C4-2B (cell line): ENCODE measurements around the gene GPR87.

Experiments used
- ZFX ChIP-seq: fragments of 450-650 bp; IDR thresholded peaks from 2 replicates; pipeline ENCODE4 v1.6.1; 2017
- TF ChIP-seq, protein P1 (sequence below): fragments of 450-650 bp; conservative IDR thresholded peaks from 2 replicates; pipeline ENCODE4 v1.5.1; 2017; ENCODE audit warnings: mild to moderate bottlenecking

DNA sequence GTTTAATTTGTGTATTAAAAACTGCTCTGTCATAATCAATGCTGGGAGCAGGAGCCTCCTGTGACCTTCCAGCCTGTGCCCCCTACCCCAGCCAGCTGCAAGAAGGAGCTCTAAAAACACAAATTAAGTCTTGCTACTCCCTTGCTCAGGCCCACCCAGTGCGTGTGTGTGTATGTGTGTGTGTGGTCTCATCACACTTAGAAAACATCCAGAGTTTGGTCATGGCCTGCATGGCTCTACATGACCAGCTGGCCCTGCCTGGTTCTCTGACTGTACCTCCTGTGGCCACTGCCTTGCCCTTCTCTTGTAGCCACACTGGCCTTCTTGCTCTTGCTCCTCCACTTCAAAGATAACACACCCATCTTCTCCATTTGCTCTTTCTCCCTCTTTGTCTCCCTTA lies 52.0 kb downstream of the GPR87 start:
- TF ChIP-seq, protein P1, sequence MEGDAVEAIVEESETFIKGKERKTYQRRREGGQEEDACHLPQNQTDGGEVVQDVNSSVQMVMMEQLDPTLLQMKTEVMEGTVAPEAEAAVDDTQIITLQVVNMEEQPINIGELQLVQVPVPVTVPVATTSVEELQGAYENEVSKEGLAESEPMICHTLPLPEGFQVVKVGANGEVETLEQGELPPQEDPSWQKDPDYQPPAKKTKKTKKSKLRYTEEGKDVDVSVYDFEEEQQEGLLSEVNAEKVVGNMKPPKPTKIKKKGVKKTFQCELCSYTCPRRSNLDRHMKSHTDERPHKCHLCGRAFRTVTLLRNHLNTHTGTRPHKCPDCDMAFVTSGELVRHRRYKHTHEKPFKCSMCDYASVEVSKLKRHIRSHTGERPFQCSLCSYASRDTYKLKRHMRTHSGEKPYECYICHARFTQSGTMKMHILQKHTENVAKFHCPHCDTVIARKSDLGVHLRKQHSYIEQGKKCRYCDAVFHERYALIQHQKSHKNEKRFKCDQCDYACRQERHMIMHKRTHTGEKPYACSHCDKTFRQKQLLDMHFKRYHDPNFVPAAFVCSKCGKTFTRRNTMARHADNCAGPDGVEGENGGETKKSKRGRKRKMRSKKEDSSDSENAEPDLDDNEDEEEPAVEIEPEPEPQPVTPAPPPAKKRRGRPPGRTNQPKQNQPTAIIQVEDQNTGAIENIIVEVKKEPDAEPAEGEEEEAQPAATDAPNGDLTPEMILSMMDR: no peak
- no peak for TF ChIP-seq ZFX
